AG10803 (cell line): ENCODE results near the gene DMRT1.

ENCODE experiments used
- DNase-seq: peaks from one replicate; pipeline ENCODE4 v3.0.0; 2010; ENCODE audit warnings: low read depth
- H3K4me3 ChIP-seq: 2 replicates; pipeline ENCODE4 v1.5.1; 2011; ENCODE audit warnings: mild to moderate bottlenecking, low read length, control low read depth
- CTCF ChIP-seq: conservative IDR thresholded peaks from 2 replicates; pipeline ENCODE4 v1.5.1; 2011; ENCODE audit warnings: mild to moderate bottlenecking, low read length, control low read depth, inconsistent platforms

DMRT1 gene

GRCh38 chr9:842635-843426 lies 1.3 kb downstream of the DMRT1 start:
- no peak overlapping the region for H3K4me3 ChIP-seq
- no peak for TF ChIP-seq CTCF
- DNase-seq, result no peak

GRCh38 chr9:843427-843785 lies 1.9 kb downstream of the DMRT1 start:
- no peak overlapping the region for H3K4me3 ChIP-seq
- no peak for TF ChIP-seq CTCF
- DNase-seq, result no peak

- TF ChIP-seq CTCF, result no peak
- no peak overlapping the region for H3K4me3 ChIP-seq
- DNase-seq, result no peak
Measured at GRCh38 chr9:846852-847251, 5.4 kb downstream of the DMRT1 start.

- no peak overlapping the region for H3K4me3 ChIP-seq
- TF ChIP-seq CTCF, result no peak
- DNase-seq, result no peak
Measured at GRCh38 chr9:847505-847904, 6.0 kb downstream of the DMRT1 start.

- no peak for DNase-seq
- no peak overlapping the region for H3K4me3 ChIP-seq
- TF ChIP-seq CTCF, result no peak
Measured at GRCh38 chr9:849431-849830, 7.9 kb downstream of the DMRT1 start.

GRCh38 chr9:852539-852938 lies 11.0 kb downstream of the DMRT1 start:
- H3K4me3 ChIP-seq, result no peak overlapping the region
- TF ChIP-seq CTCF, result no peak
- DNase-seq, result no peak

GRCh38 chr9:859251-859650 lies 17.8 kb downstream of the DMRT1 start:
- no peak overlapping the region for H3K4me3 ChIP-seq
- no peak for DNase-seq
- no peak for TF ChIP-seq CTCF
